SK-N-SH (cell line): ENCODE results near the gene DSCAML1. TPM values are rescaled to one million over a fixed set of nuclear protein-coding genes. Genes with fewer than 3 reads are reported as not detected.

Source experiments
- CTCF ChIA-PET: fragments of 300-600, 350-600 bp; formaldehyde crosslinking; extraction: SDS; loops from one replicate; lab custom pipeline; 2021; lab: Yijun Ruan, JAX
- POLR2A ChIA-PET: fragments of 350-600 bp; sonication (Branson Sonifier 250); formaldehyde crosslinking; extraction: SDS; loops from one replicate; lab custom pipeline; 2020; ENCODE audit warnings: antibody characterized with exemption, inconsistent platforms; lab: Yijun Ruan, JAX
- DNase-seq: peaks from one replicate; pipeline ENCODE4 v3.0.0; 2012
- H2AFZ ChIP-seq: fragments of 200-600 bp; sonication (generic); 2 replicates; pipeline ENCODE4 v1.8.1; 2016; ENCODE audit warnings: antibody characterized with exemption, mild to moderate bottlenecking, low read depth
- H3F3A ChIP-seq: fragments of 200-600 bp; sonication (generic); replicated peaks from 2 replicates; pipeline ENCODE3; 2016; ENCODE audit warnings: antibody characterized with exemption, mild to moderate bottlenecking; ENCODE audit not compliant: insufficient read depth
- H3K27ac ChIP-seq, 2 experiments: fragments of 200-500 bp in 1 of 2; fragments of 200-600 bp in 1 of 2; sonication (Bioruptor generic) in 1 of 2; sonication (generic), shearing (Covaris generic) in 1 of 2; 2 replicates each; pipeline versions ENCODE4 v1.5.1 to v1.6.1; 2014 to 2016; ENCODE audit warnings: low read depth in 2 of 2, inconsistent platforms in 1 of 2, low read length in 1 of 2, mild to moderate bottlenecking in 1 of 2, mixed read lengths in 1 of 2
- H3K27me3 ChIP-seq: fragments of 200-600 bp; sonication (generic), shearing (Covaris generic); 2 replicates; pipeline ENCODE4 v1.6.1; 2016; ENCODE audit warnings: mixed run types; ENCODE audit not compliant: insufficient read depth
- H3K36me3 ChIP-seq, 2 experiments: fragments of 200-500 bp in 1 of 2; fragments of 200-600 bp in 1 of 2; sonication (Bioruptor generic) in 1 of 2; sonication (generic) in 1 of 2; replicated peaks in 1 of 2; 2 replicates each; pipeline versions ENCODE3 to v1.5.1; 2014 to 2016; ENCODE audit warnings: low read length in 1 of 2, mild to moderate bottlenecking in 1 of 2; ENCODE audit not compliant: insufficient read depth in 2 of 2, control insufficient read depth in 1 of 2
- H3K4me1 ChIP-seq, 2 experiments: fragments of 200-500 bp in 1 of 2; fragments of 200-600 bp in 1 of 2; sonication (Bioruptor generic) in 1 of 2; sonication (generic), shearing (Covaris generic) in 1 of 2; 2 replicates each; pipeline versions ENCODE4 v1.5.1 to v1.6.1; 2014 to 2016; ENCODE audit warnings: low read depth in 1 of 2, low read length in 1 of 2, mixed run types in 1 of 2; ENCODE audit not compliant: insufficient read depth in 2 of 2, control insufficient read depth in 1 of 2
- H3K4me2 ChIP-seq: fragments of 200-600 bp; sonication (generic), shearing (Covaris generic); 2 replicates; pipeline ENCODE4 v1.6.1; 2017; ENCODE audit warnings: mixed run types
- H3K4me3 ChIP-seq, 2 experiments: fragments of 200-500 bp in 1 of 2; fragments of 200-600 bp in 1 of 2; sonication (Bioruptor generic) in 1 of 2; sonication (generic), shearing (Covaris generic) in 1 of 2; 2 replicates each; pipeline versions ENCODE4 v1.5.1 to v1.8.1; 2014 to 2016; ENCODE audit warnings: low read depth in 2 of 2, inconsistent platforms in 1 of 2, low read length in 1 of 2, mild to moderate bottlenecking in 1 of 2, mixed read lengths in 1 of 2, moderate library complexity in 1 of 2
- H3K79me2 ChIP-seq: fragments of 200-600 bp; sonication (generic); 2 replicates; pipeline ENCODE4 v1.8.1; 2017; ENCODE audit warnings: mild to moderate bottlenecking; ENCODE audit not compliant: insufficient read depth
- H3K9ac ChIP-seq: fragments of 200-600 bp; sonication (generic); 2 replicates; pipeline ENCODE4 v1.6.1; 2017; ENCODE audit warnings: mixed run types
- H3K9me2 ChIP-seq: fragments of 200-600 bp; sonication (generic); 2 replicates; pipeline ENCODE4 v1.6.1; 2017; ENCODE audit warnings: mixed run types
- H3K9me3 ChIP-seq: fragments of 200-600 bp; sonication (generic); 2 replicates; pipeline ENCODE4 v1.6.1; 2017; ENCODE audit warnings: mixed run types, mild to moderate bottlenecking, moderate library complexity
- H4K20me1 ChIP-seq: fragments of 200-600 bp; sonication (generic); 2 replicates; pipeline ENCODE4 v1.6.1; 2017; ENCODE audit warnings: mild to moderate bottlenecking, mixed run types; ENCODE audit not compliant: insufficient read depth
- FOSL2 ChIP-seq: IDR thresholded peaks from 2 replicates; pipeline ENCODE4 v1.4.0; 2012; ENCODE audit warnings: low read depth, mild to moderate bottlenecking, moderate library complexity, borderline replicate concordance
- FOXJ3 ChIP-seq: sonication (generic); formaldehyde crosslinking; IDR thresholded peaks from 2 replicates; pipeline ENCODE4 v1.5.1; 2020; ENCODE audit warnings: mild to moderate bottlenecking, missing genetic modification reagents
- FOXM1 ChIP-seq: IDR thresholded peaks from 2 replicates; pipeline ENCODE4 v1.4.0; 2012; ENCODE audit warnings: low read depth, mild to moderate bottlenecking
- GABPA ChIP-seq: IDR thresholded peaks from 2 replicates; pipeline ENCODE4 v1.4.0; 2012; ENCODE audit warnings: low read depth, mild to moderate bottlenecking
- GATA2 ChIP-seq: sonication (generic); formaldehyde crosslinking; IDR thresholded peaks from 2 replicates; pipeline ENCODE4 v1.5.0; 2020; ENCODE audit warnings: mild to moderate bottlenecking, missing genetic modification reagents
- JUND ChIP-seq: IDR thresholded peaks from 2 replicates; pipeline ENCODE4 v1.4.0; 2012
- MEF2A ChIP-seq: IDR thresholded peaks from 2 replicates; pipeline ENCODE4 v1.4.0; 2012; ENCODE audit warnings: low read depth, borderline replicate concordance
- MXI1 ChIP-seq: IDR thresholded peaks from 2 replicates; pipeline ENCODE4 v1.6.1; 2012; ENCODE audit warnings: mild to moderate bottlenecking, low read depth, low read length, improper control_type of control experiment
- NRF1 ChIP-seq: IDR thresholded peaks from 2 replicates; pipeline ENCODE4 v1.6.1; 2012; ENCODE audit warnings: low read depth, mild to moderate bottlenecking, low read length
- RAD21 ChIP-seq: IDR thresholded peaks from 2 replicates; pipeline ENCODE4 v1.6.1; 2012; ENCODE audit warnings: mild to moderate bottlenecking, low read length
- YY1 ChIP-seq: IDR thresholded peaks from 2 replicates; pipeline ENCODE4 v1.4.0; 2012; ENCODE audit warnings: low read depth, mild to moderate bottlenecking
- WGBS: methylation state at CpG from one replicate; pipeline ENCODE4 v1.1.6; 2017; ENCODE audit warnings: low lambda C conversion rate; 5-methylcytosine and 5-hydroxymethylcytosine counted together
- polyA plus RNA-seq, 3 experiments: library from polyadenylated mRNA; depleted of rRNA; stranded (reverse); fragments of >200 nt; gene quantifications; 2 replicates each; pipeline ENCODE4 v1.2.3, GENCODE V29; 2012
- TF ChIP-seq, protein P1 (sequence below): fragments of 150-350 bp; IDR thresholded peaks from 2 replicates; pipeline ENCODE4 v1.6.1; 2017; ENCODE audit warnings: antibody characterized with exemption, low read length, low read depth, borderline replicate concordance
- TF ChIP-seq, protein P2 (sequence below): IDR thresholded peaks from 2 replicates; pipeline ENCODE4 v1.4.0; 2012; ENCODE audit warnings: low read depth, borderline replicate concordance
- TF ChIP-seq, protein P3 (sequence below): IDR thresholded peaks from 2 replicates; pipeline ENCODE4 v1.4.0; 2012; ENCODE audit warnings: low read depth, borderline replicate concordance
- TF ChIP-seq, protein P4 (sequence below): IDR thresholded peaks from 2 replicates; pipeline ENCODE4 v1.6.1; 2012; ENCODE audit warnings: mild to moderate bottlenecking, low read depth, low read length, moderate library complexity
- TF ChIP-seq, protein P5 (sequence below): fragments of 150-350 bp; IDR thresholded peaks from 2 replicates; pipeline ENCODE4 v1.6.1; 2016; ENCODE audit warnings: mild to moderate bottlenecking, low read depth, low read length
- TF ChIP-seq, protein P6 (sequence below): fragments of 200-600 bp; sonication (generic); IDR thresholded peaks from 2 replicates; pipeline ENCODE4 v1.6.1; 2017; ENCODE audit warnings: antibody characterized with exemption, mild to moderate bottlenecking, moderate library complexity

The DSCAML1 gene
- polyA plus RNA-seq, 1 of the 3 experiments (the other 2 are of a cell fraction): not detected

DNA sequence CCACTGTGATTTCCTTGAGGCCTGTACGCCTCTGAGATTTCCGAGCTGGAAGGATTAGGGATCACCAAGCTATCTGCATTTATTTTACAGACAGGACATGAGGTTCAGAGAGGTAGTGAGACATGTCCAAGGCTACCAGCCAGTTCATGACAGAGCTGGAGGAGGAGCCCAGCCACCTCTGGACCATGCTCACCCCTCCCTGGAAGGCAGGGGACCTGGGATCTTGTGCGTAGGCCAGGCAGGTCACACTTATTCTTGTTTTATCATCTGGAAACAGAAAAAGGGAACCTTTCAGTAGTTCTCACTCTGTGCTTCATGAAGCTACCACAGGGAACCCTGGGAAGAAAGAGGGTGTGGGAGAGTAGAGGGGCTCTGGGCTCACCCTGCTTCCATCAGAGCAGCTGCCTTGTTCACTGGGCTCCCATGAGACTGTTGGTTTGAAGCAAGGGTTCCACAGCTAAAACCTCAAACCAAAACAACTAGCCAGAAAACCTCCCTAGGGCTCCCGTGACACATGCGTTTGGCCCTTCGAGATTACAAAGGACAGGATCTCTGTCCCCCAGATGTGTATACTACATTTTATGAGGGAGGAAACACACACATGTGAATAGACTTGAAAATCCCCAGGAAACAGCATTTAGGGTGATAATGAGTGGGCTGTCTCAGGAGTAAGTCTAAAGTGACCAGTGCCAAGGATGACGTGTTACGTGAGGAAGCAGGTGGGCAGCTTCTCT is 106.4 kb downstream of the DSCAML1 start (continued):
- TF ChIP-seq, protein P1, sequence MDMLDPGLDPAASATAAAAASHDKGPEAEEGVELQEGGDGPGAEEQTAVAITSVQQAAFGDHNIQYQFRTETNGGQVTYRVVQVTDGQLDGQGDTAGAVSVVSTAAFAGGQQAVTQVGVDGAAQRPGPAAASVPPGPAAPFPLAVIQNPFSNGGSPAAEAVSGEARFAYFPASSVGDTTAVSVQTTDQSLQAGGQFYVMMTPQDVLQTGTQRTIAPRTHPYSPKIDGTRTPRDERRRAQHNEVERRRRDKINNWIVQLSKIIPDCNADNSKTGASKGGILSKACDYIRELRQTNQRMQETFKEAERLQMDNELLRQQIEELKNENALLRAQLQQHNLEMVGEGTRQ: no peak
- TF ChIP-seq FOXJ3 (CRISPR knock-in tag): no peak
- TF ChIP-seq, protein P2, sequence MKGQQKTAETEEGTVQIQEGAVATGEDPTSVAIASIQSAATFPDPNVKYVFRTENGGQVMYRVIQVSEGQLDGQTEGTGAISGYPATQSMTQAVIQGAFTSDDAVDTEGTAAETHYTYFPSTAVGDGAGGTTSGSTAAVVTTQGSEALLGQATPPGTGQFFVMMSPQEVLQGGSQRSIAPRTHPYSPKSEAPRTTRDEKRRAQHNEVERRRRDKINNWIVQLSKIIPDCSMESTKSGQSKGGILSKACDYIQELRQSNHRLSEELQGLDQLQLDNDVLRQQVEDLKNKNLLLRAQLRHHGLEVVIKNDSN: no peak
- TF ChIP-seq, all 33 proteins: peak for 0

DNA sequence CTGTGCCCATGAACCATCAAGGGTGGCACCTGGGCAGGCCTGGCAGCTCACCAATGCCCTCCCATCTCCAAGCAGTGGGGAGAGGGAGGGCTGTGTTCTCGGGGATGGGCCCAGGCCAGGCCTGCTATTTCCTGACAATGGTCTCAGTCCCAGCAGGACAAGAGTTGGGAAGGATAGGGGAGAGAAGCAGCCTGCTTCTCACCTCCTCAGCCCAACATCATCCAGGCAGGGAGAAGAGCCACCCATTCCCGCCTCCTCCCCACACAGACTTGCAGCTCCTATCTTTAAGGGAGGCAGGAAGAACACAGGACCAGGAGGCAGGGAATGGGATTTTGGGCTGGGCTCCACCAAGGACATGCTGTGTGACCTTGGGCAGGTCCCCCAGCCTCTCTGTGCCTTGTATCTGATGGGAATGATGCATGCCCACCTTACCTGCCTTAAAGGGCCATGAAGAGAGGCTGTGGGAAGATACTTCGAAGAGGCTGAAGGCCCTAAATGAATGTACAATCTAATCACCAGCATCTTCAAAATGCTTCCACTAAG is 108.7 kb downstream of the DSCAML1 start:
- TF ChIP-seq NRF1 (no peak), GABPA (no peak), FOXM1 (no peak), MXI1 (no peak), MEF2A (no peak), JUND (no peak), YY1 (no peak), GATA2 (no peak), FOSL2 (no peak), RAD21 (no peak)
- TF ChIP-seq, protein P3, sequence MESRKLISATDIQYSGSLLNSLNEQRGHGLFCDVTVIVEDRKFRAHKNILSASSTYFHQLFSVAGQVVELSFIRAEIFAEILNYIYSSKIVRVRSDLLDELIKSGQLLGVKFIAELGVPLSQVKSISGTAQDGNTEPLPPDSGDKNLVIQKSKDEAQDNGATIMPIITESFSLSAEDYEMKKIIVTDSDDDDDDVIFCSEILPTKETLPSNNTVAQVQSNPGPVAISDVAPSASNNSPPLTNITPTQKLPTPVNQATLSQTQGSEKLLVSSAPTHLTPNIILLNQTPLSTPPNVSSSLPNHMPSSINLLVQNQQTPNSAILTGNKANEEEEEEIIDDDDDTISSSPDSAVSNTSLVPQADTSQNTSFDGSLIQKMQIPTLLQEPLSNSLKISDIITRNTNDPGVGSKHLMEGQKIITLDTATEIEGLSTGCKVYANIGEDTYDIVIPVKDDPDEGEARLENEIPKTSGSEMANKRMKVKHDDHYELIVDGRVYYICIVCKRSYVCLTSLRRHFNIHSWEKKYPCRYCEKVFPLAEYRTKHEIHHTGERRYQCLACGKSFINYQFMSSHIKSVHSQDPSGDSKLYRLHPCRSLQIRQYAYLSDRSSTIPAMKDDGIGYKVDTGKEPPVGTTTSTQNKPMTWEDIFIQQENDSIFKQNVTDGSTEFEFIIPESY: no peak
- TF ChIP-seq, protein P4, sequence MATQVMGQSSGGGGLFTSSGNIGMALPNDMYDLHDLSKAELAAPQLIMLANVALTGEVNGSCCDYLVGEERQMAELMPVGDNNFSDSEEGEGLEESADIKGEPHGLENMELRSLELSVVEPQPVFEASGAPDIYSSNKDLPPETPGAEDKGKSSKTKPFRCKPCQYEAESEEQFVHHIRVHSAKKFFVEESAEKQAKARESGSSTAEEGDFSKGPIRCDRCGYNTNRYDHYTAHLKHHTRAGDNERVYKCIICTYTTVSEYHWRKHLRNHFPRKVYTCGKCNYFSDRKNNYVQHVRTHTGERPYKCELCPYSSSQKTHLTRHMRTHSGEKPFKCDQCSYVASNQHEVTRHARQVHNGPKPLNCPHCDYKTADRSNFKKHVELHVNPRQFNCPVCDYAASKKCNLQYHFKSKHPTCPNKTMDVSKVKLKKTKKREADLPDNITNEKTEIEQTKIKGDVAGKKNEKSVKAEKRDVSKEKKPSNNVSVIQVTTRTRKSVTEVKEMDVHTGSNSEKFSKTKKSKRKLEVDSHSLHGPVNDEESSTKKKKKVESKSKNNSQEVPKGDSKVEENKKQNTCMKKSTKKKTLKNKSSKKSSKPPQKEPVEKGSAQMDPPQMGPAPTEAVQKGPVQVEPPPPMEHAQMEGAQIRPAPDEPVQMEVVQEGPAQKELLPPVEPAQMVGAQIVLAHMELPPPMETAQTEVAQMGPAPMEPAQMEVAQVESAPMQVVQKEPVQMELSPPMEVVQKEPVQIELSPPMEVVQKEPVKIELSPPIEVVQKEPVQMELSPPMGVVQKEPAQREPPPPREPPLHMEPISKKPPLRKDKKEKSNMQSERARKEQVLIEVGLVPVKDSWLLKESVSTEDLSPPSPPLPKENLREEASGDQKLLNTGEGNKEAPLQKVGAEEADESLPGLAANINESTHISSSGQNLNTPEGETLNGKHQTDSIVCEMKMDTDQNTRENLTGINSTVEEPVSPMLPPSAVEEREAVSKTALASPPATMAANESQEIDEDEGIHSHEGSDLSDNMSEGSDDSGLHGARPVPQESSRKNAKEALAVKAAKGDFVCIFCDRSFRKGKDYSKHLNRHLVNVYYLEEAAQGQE: no peak
- TF ChIP-seq, protein P1: no peak
- TF ChIP-seq, protein P5, sequence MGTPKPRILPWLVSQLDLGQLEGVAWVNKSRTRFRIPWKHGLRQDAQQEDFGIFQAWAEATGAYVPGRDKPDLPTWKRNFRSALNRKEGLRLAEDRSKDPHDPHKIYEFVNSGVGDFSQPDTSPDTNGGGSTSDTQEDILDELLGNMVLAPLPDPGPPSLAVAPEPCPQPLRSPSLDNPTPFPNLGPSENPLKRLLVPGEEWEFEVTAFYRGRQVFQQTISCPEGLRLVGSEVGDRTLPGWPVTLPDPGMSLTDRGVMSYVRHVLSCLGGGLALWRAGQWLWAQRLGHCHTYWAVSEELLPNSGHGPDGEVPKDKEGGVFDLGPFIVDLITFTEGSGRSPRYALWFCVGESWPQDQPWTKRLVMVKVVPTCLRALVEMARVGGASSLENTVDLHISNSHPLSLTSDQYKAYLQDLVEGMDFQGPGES: no peak
- TF ChIP-seq, protein P6, sequence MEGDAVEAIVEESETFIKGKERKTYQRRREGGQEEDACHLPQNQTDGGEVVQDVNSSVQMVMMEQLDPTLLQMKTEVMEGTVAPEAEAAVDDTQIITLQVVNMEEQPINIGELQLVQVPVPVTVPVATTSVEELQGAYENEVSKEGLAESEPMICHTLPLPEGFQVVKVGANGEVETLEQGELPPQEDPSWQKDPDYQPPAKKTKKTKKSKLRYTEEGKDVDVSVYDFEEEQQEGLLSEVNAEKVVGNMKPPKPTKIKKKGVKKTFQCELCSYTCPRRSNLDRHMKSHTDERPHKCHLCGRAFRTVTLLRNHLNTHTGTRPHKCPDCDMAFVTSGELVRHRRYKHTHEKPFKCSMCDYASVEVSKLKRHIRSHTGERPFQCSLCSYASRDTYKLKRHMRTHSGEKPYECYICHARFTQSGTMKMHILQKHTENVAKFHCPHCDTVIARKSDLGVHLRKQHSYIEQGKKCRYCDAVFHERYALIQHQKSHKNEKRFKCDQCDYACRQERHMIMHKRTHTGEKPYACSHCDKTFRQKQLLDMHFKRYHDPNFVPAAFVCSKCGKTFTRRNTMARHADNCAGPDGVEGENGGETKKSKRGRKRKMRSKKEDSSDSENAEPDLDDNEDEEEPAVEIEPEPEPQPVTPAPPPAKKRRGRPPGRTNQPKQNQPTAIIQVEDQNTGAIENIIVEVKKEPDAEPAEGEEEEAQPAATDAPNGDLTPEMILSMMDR: no peak
- no peaks in the 10 kb centered on the region for H3K79me2 ChIP-seq
- 21% methylated on average over 3 of the region's 3 CpGs for WGBS
- no peaks in the 10 kb centered on the region for H3K9me2 ChIP-seq
- H3K9ac ChIP-seq: no peak overlapping the region
- H3K27ac ChIP-seq: no peak overlapping the region
- H3F3A ChIP-seq: no peaks in the 10 kb centered on the region
- ChIA-PET CTCF (interaction anchor here (0.9 to 1.0 kb wide), 2 partner anchors 19 to 245 kb away, joined by 3 to 4 read pairs; no protein-coding TSS in a partner anchor), POLR2A (no interaction called here)
- H3K9me3 ChIP-seq: no peaks in the 10 kb centered on the region
- no peak for DNase-seq
- no peaks in the 10 kb centered on the region for H3K36me3 ChIP-seq
- H3K4me2 ChIP-seq: no peak overlapping the region
- peaks cover 2% of the 10 kb centered on the region; the same call in 1 of the 2 replicates for H3K27me3 ChIP-seq
- no peaks in the 10 kb centered on the region for H4K20me1 ChIP-seq
- H3K4me1 ChIP-seq: peaks cover 0 to 7% of the 10 kb centered on the region in 2 experiments; a peak in 1 of 4 replicates
- no peak overlapping the region for H3K4me3 ChIP-seq
- no peak overlapping the region for H2AFZ ChIP-seq
